Lung (tissue), 12 donors: ENCODE measurements around the gene MINK1. TPM values are rescaled to one million over a fixed set of nuclear protein-coding genes. Genes with fewer than 3 reads are reported as not detected.

Source experiments
- ATAC-seq: fragments of 200-7000 bp; cut with Tn5 transposase; one replicate; pipeline ENCODE4 v1.9.1; 2020; ENCODE audit warnings: moderate number of reproducible peaks; ENCODE audit not compliant: insufficient read depth, low FRiP score
- DNase-seq, 3 donors: peaks; one replicate each; pipeline ENCODE4 v3.0.0-alpha.2; 2013 to 2017
- H3K27ac ChIP-seq, 2 donors: one replicate each; pipeline ENCODE4 v1.5.1; 2013; ENCODE audit warnings: mild to moderate bottlenecking in 2 of 2, moderate library complexity in 2 of 2, control low read depth in 1 of 2, inconsistent platforms in 1 of 2, low read depth in 1 of 2, low read length in 1 of 2
- H3K27me3 ChIP-seq, 3 donors: one replicate each; pipeline ENCODE4 v1.5.1; 2013; ENCODE audit warnings: low read length in 2 of 3; ENCODE audit not compliant: control insufficient read depth in 3 of 3, insufficient read depth in 3 of 3
- H3K36me3 ChIP-seq, 4 donors: one replicate each; pipeline ENCODE4 v1.5.1; 2013; ENCODE audit warnings: low read length in 4 of 4, mild to moderate bottlenecking in 1 of 4, moderate library complexity in 1 of 4; ENCODE audit not compliant: control insufficient read depth in 4 of 4, insufficient read depth in 4 of 4
- H3K4me1 ChIP-seq, 5 donors: one replicate each; pipeline ENCODE4 v1.5.1; 2013; ENCODE audit warnings: low read length in 5 of 5, mild to moderate bottlenecking in 2 of 5, moderate library complexity in 1 of 5; ENCODE audit not compliant: control insufficient read depth in 5 of 5, insufficient read depth in 5 of 5
- H3K4me3 ChIP-seq: one replicate; pipeline ENCODE4 v1.5.1; 2013; ENCODE audit warnings: mild to moderate bottlenecking, control low read depth, moderate library complexity
- H3K9ac ChIP-seq, 2 donors: one replicate each; pipeline ENCODE4 v1.5.1; 2013; ENCODE audit warnings: low read length in 2 of 2, control low read depth in 1 of 2; ENCODE audit not compliant: insufficient read depth in 1 of 2
- H3K9me3 ChIP-seq, 4 donors: one replicate each; pipeline ENCODE4 v1.5.1; 2013; ENCODE audit warnings: low read length in 3 of 4, mild to moderate bottlenecking in 1 of 4, moderate library complexity in 1 of 4; ENCODE audit not compliant: control insufficient read depth in 4 of 4, insufficient read depth in 3 of 4
- CTCF ChIP-seq: IDR thresholded peaks from 2 replicates; pipeline ENCODE4 v1.5.1; 2012; ENCODE audit warnings: mild to moderate bottlenecking; ENCODE audit errors: control extremely low read depth, extremely low read depth
- WGBS, 2 donors: extraction: QIAGEN DNeasy Blood & Tissue Kit; methylation state at CpG; one replicate each; pipeline ENCODE4 v1.1.7; 2013; 5-methylcytosine and 5-hydroxymethylcytosine counted together
- polyA plus RNA-seq, 2 donors: library from polyadenylated mRNA; stranded (reverse); fragments of 200-250 nt; gene quantifications; one replicate each; pipeline ENCODE4 v1.2.1, GENCODE V29; 2013
- total RNA-seq, 2 donors: library from RNA; depleted of rRNA in 1 of 2; stranded (reverse); fragments of >200 nt in 1 of 2; gene quantifications; one replicate each; pipeline ENCODE4 v1.2.1, GENCODE V29; 2014 to 2021
- donor health status: control.
- donor health status: control.
- donor health status: Bipolar disorder and iron deficiency.
- donor health status: healthy.
- donor health status: DM: yes; HTN: yes; CAD: no.

Gene MINK1
- total and polyA plus RNA-seq, 4 donors: 36.5 to 95.4 (median 51.0) TPM

GRCh38 chr17:4939546-4939795 lies 106.3 kb downstream of the MINK1 start:
- peak overlapping the region; percentile 77 for H3K4me3 ChIP-seq
- peak overlapping the region; percentile 90 to 94 for H3K27ac ChIP-seq
- ATAC-seq (no peak), DNase-seq (no peak)
- WGBS, 2 donors: 0 to 1% methylated on average over 16 of the region's 16 CpGs
- TF ChIP-seq CTCF: no peak
- H3K36me3 ChIP-seq: peaks cover 5 to 26% (median 23%) of the 10 kb centered on the region in 4 donors
- peak overlapping the region; percentile 65 to 80 for H3K9ac ChIP-seq
- H3K27me3 ChIP-seq: no peaks in the 10 kb centered on the region
- H3K4me1 ChIP-seq: peaks cover 0 to 27% (median 13%) of the 10 kb centered on the region in 5 donors
- no peaks in the 10 kb centered on the region for H3K9me3 ChIP-seq

GRCh38 chr17:4939796-4940554 lies 106.8 kb downstream of the MINK1 start, which contains the start of the genes RNF167 and SLC25A11:
TSS of gene RNF167 (plus strand) at chr17:4940268. CDS start at chr17:4940910, 642 bp downstream.
TSS of gene SLC25A11 (minus strand) at chr17:4940046. CDS start at chr17:4939910, 136 bp downstream.
- no peaks in the 10 kb centered on the region for H3K9me3 ChIP-seq
- H3K27ac ChIP-seq: peak within 1 kb of the TSS; percentile 90 to 94
- ATAC-seq (peak; percentile 91), DNase-seq (peak; percentile 98 to 100 (median 100))
- peaks cover 0 to 27% (median 13%) of the 10 kb centered on the region in 5 donors for H3K4me1 ChIP-seq
- peak within 1 kb of the TSS; percentile 73 to 86 for H3K9ac ChIP-seq
- peak within 1 kb of the TSS; percentile 77 for H3K4me3 ChIP-seq
- 0% methylated on average over 72 of the region's 72 CpGs for WGBS, 2 donors
- no peaks in the 10 kb centered on the region for H3K27me3 ChIP-seq
- TF ChIP-seq CTCF: no peak
- peaks cover 5 to 29% (median 26%) of the 10 kb centered on the region in 4 donors for H3K36me3 ChIP-seq

GRCh38 chr17:4940555-4941318 lies 107.6 kb downstream of the MINK1 start:
- Histone ChIP-seq H3K27ac (peak overlapping the region; percentile 90 to 94), H3K9ac (peak overlapping the region; percentile 73 to 86), H3K4me1 (peaks cover 0 to 27% (median 13%) of the 10 kb centered on the region in 5 donors), H3K9me3 (no peaks in the 10 kb centered on the region), H3K27me3 (no peaks in the 10 kb centered on the region), H3K4me3 (peak overlapping the region; percentile 61), H3K36me3 (peaks cover 9 to 35% (median 31%) of the 10 kb centered on the region in 4 donors)
- TF ChIP-seq CTCF: no peak
- DNase-seq: no peak
- peak; percentile 37 for ATAC-seq
- WGBS, 2 donors: 0 to 1% methylated on average over 29 of the region's 29 CpGs
